GM21381 (cell line): ENCODE measurements around the gene PTTG1.
A peak's percentile ranks its signal among the peaks of the same experiment; 100 is the strongest.

Experiments
- ATAC-seq: cut with Tn5 transposase; IDR thresholded peaks from one replicate; pipeline ENCODE4 v1.9.1; 2021; ENCODE audit warnings: mild to moderate bottlenecking, moderate library complexity; ENCODE audit not compliant: unreplicated experiment

PTTG1 gene

GRCh38 chr5:160421625-160422258 is at the start of gene PTTG1:
TSS of gene PTTG1 (plus strand) at chr5:160421855. CDS start at chr5:160422313, 458 bp downstream.
- peak; percentile 65 for ATAC-seq

DNA sequence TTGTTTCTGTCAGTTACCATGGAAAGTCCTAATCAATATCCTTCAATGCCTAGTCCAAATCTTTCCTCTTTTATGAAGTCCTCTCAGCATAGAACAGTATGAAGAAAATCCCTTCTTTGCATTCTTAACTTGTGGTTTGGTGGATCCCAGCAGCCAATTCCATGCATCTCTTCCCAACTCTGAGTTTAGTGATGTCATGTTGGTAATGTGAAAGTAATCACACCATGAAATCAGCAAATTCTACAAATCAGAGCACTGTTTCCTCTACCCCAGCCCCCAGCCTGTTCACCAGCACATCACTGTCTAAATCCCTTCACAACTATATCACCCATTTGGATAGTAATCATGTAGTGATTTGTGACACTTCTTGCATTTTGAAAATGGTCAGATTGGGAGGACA is 46.5 kb upstream of the PTTG1 start:
- ATAC-seq, result no peak

DNA sequence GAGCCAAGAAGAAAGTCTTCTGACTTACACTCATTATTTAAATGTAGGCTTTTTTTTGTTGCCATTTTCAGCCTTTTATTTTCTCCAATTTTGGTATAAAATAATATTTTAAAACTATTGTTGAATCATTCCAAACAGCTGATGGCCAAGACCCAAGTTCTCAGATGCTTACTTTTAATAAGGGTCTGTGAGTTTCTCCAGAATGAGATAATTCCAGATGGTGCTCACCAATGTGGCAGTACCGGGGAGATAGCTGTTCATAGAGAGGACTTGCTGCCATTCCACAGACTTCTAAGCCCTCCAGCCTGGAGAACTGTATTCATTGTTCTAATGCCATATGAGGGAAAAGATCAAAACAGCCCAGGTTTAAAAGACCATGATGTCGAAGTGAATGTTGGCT is 46.0 kb upstream of the PTTG1 start:
- no peak for ATAC-seq

GRCh38 chr5:160376416-160376815 is 45.2 kb upstream of the PTTG1 start:
- no peak for ATAC-seq

- no peak for ATAC-seq
These were observed 44.0 kb upstream of the PTTG1 start for GRCh38 chr5:160377651-160378050.

DNA sequence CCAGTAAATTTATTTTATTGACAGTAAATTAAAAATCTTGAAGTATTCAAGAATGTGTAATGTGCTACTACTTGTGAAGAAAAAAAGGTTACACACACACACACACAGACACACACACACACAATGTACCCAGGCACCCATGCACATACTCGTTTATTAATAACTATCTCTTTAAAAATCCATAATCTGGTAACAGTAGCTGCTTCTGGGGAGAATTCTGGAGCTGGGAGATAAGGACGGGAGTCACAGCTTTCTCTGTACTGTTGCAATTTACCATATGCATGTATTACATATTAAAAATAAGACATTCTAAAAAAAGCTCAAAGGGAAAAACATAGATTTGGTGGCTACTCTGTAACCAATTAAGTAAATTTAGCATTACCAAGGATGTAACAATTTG is 43.3 kb upstream of the PTTG1 start:
- no peak for ATAC-seq

GRCh38 chr5:160379511-160379910 is 42.1 kb upstream of the PTTG1 start:
- no peak for ATAC-seq

- ATAC-seq, result no peak
These were observed 41.6 kb upstream of the PTTG1 start for GRCh38 chr5:160380041-160380440.

- ATAC-seq, result no peak
These were observed 39.3 kb upstream of the PTTG1 start for GRCh38 chr5:160382346-160382745.

GRCh38 chr5:160384681-160385080 is 37.0 kb upstream of the PTTG1 start:
- ATAC-seq, result no peak

GRCh38 chr5:160385496-160385895 is 36.2 kb upstream of the PTTG1 start:
- ATAC-seq, result no peak

- no peak for ATAC-seq
These were observed 34.2 kb upstream of the PTTG1 start for GRCh38 chr5:160387445-160387844.

DNA sequence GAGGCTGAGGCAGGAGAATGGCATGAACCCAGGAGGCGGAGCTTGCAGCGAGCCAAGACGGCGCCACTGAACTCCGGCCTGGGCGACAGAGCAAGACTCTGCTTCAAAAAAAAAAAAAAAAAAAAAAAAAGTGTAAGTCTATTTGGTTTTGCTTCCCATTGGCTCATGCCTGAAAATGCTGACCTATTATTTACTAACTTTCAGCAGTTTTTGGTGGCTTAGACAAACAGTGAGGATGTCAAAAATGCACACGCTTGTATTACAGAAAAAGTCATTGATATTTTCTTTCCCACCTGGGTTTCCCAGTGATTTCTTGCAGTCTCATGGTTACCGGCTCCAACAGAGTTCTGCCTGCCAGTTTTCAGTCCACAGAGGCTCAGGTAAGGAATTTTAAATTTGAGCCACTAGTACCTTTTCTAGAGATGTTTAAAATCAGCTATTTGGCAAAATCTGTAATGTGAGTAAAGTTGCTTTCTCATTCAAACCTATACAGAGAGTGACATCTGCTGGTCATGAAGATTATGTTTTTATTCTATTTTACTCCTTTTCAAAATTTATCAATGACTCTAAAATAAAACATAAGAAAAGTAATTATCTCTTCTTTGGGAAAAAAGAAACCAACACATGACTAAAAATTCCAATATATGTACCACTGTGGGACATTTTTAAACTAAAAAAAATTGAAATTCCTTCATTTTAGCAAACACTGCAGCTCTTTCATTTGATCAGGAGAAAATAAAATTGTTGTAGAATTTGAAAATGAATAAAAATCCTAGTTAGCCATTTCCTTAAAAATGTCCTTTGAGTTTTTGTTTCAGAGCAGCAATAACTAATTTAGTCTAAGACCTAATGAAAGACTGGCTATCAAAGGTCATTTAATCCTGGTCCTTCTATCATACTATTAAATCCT is 30.6 kb upstream of the PTTG1 start:
- no peak for ATAC-seq

- ATAC-seq, result no peak
These were observed 26.5 kb upstream of the PTTG1 start for GRCh38 chr5:160395111-160395510.

DNA sequence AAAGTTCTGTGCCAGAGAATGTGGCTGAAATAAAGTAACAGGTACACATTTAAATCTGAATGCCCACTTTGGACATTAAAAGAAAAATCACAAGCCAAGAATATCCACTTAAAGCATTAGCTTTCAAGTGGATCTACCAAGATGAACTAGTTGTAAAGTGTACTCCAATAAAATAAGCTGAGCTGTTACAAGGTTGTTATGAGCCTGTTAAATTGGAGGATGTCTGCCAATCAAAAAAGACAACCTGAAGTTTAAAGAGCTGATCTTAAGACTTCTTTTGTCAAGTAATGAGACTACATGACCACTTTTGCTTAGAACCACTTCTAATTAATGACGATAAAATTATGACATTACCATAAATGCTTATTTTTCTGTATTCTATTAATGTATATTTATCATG is 24.2 kb upstream of the PTTG1 start:
- no peak for ATAC-seq

- no peak for ATAC-seq
These were observed 22.8 kb upstream of the PTTG1 start for GRCh38 chr5:160398806-160399205.

GRCh38 chr5:160399402-160400353 is 22.0 kb upstream of the PTTG1 start, which contains the start of gene FAM200C:
TSS of gene FAM200C (minus strand) at chr5:160400054. CDS start at chr5:160395490, 4,564 bp downstream.
- ATAC-seq, result peak; percentile 90

DNA sequence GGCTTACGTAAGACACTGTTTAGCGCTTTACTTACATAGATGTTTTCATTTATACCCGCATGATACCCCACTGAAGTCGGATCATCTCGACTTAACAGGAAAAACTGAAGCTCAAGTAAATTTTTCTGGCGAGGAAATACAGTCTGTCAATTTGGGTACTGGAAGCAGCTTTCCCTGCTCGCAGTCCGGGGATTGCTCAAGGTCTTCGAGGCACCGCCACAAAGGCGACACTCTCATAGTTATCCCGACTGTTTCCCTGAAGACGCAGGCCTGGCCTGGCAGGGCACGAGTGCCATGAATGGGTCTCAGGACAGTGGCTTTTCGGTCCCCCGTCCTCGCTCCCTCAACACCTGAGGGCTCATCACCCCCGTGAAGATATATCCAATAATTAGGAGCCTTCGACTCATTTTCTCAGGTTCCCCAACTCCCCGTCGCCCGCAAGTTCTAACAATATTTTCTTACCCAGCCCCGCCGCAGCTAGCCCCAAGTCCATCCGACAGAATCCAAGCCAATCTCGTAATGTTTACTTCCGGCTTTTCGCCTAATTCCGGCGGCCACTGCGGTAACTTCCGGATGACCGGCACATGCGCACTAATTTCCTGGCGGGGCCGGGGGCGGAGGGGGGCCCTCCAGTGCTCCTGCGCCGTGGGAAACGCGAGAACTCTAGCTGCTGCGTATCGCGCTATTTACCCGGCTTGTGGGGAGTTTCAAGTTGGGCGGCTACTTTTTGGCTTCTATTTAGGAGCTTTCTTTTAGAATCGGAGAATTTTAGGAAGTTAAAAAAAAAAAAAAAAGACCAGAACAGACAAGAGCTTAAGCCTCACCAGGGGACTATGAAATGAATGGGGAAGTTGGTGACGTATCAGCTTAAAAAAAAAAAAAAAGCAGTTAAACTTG is 2.8 kb upstream of the PTTG1 start, which contains the start of gene SLU7:
TSS of gene SLU7 (minus strand) at position 521 of the 897 bp plus-strand sequence. CDS start 3,787 bp downstream, outside the sequence.
- ATAC-seq, result peak; percentile 68

- peak; percentile 31 for ATAC-seq
These were observed 2.0 kb upstream of the PTTG1 start for GRCh38 chr5:160419458-160420330.
